Measurements from ENCODE around the gene RASGRF2. TPM values are rescaled to one million over a fixed set of nuclear protein-coding genes. Genes with fewer than 3 reads are reported as not detected.

RASGRF2 gene
- total RNA-seq, 1 donor from 2014 or later, result 4.8 TPM

DNA sequence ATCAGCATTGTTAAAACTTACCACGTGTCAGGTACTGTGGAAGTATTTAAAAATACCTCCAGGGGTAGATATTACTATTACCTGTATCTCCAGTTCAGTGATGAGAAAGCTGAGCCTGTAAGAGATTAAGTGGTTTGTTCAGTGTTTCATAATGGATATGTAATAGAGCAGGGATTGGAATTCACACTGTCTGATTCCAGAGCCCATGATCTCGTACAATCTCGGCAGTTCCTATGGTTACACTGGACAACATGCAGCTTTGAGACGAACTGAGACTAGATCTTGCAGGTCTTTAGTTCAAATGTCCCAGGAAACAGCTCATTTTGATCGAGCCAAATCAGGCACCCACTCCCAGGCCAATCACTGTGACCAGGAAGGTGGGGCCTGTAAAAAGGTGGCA is 8.8 kb upstream of the RASGRF2 start:
- Histone ChIP-seq H3K36me3 (no peaks in the 10 kb centered on the region), H3K4me3 (no peak overlapping the region), H3K27me3 (ENCODE audit: low read depth) (peaks cover 44% of the 10 kb centered on the region), H3K4me1 (no peaks in the 10 kb centered on the region), H3K9me3 (replicated peaks) (peaks cover 12% of the 10 kb centered on the region), H3K27ac (replicated peaks) (no peak overlapping the region)
- no peak for TF ChIP-seq CTCF (IDR thresholded peaks at IDR 0.05; ENCODE audit: borderline replicate concordance)
- intact Hi-C loops (cut with micrococcal nuclease), result no loop called here
- no peak for DNase-seq

GRCh38 chr5:80953587-80953986 is 6.6 kb upstream of the RASGRF2 start:
- H3K27ac ChIP-seq (replicated peaks), result no peak overlapping the region
- H3K36me3 ChIP-seq, result no peaks in the 10 kb centered on the region
- no peak overlapping the region for H3K4me3 ChIP-seq
- no peak for TF ChIP-seq CTCF (IDR thresholded peaks at IDR 0.05; ENCODE audit: borderline replicate concordance)
- no peak for DNase-seq
- H3K4me1 ChIP-seq, result no peaks in the 10 kb centered on the region
- H3K9me3 ChIP-seq (replicated peaks), result no peaks in the 10 kb centered on the region
- intact Hi-C loops (cut with micrococcal nuclease), result no loop called here
- H3K27me3 ChIP-seq (ENCODE audit: low read depth), result peaks cover 65% of the 10 kb centered on the region

DNA sequence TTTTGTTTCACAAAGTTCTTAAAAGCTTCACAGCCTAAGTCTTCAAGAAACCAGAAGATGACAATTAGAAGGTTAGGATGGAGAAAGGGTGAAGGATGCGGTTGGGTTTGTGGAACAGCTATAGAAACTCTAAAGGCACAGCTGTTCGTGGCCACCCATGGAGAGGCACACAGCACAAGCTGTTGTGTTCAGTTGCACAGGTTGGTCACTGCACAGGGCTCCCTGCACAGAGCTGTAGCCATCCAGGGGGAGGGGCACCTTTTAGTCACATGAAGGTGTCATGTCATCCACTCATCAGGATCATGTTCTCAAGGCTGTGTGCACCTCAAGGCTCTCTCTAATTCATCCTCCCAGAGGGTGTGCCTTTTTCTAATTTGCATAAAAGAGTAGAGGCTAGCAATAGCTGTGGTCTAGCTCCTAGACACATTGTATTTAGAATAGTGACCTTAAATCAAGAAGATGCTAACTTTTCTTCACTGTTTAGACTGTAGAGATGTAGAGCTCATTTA is 5.0 kb upstream of the RASGRF2 start:
- Histone ChIP-seq H3K4me3 (no peak overlapping the region), H3K9me3 (replicated peaks) (no peaks in the 10 kb centered on the region), H3K27me3 (ENCODE audit: low read depth) (peaks cover 81% of the 10 kb centered on the region), H3K4me1 (peaks cover 5% of the 10 kb centered on the region), H3K27ac (replicated peaks) (no peak overlapping the region), H3K36me3 (no peaks in the 10 kb centered on the region)
- intact Hi-C loops (cut with micrococcal nuclease), result no loop called here
- no peak for DNase-seq
- TF ChIP-seq CTCF (IDR thresholded peaks at IDR 0.05; ENCODE audit: borderline replicate concordance), result no peak

DNA sequence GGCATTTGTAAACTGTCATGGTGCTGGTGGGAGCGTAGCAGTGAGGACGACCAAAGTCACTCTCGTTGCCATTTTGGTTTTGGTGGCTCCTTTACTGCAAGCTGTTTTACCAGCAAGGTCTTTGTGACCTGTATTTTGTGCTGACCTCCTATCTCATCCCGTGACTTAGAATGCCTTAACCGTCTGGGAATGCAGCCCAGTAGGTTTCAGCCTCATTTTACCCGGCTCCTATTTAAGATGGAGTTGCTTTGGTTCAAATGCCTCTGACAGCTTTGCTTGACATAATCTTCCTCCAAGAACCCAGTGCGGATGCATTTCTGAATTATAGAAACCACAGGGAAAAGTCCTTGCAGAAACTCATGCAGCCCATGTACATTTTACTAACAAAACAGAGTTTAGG is 3.9 kb upstream of the RASGRF2 start:
- DNase-seq, result no peak
- no peak for TF ChIP-seq CTCF (IDR thresholded peaks at IDR 0.05; ENCODE audit: borderline replicate concordance)
- intact Hi-C loops (cut with micrococcal nuclease), result no loop called here
- no peaks in the 10 kb centered on the region for H3K9me3 ChIP-seq (replicated peaks)
- H3K4me3 ChIP-seq, result no peak overlapping the region
- no peaks in the 10 kb centered on the region for H3K36me3 ChIP-seq
- no peak overlapping the region for H3K27ac ChIP-seq (replicated peaks)
- H3K4me1 ChIP-seq, result peaks cover 14% of the 10 kb centered on the region
- peaks cover 92% of the 10 kb centered on the region for H3K27me3 ChIP-seq (ENCODE audit: low read depth)

DNA sequence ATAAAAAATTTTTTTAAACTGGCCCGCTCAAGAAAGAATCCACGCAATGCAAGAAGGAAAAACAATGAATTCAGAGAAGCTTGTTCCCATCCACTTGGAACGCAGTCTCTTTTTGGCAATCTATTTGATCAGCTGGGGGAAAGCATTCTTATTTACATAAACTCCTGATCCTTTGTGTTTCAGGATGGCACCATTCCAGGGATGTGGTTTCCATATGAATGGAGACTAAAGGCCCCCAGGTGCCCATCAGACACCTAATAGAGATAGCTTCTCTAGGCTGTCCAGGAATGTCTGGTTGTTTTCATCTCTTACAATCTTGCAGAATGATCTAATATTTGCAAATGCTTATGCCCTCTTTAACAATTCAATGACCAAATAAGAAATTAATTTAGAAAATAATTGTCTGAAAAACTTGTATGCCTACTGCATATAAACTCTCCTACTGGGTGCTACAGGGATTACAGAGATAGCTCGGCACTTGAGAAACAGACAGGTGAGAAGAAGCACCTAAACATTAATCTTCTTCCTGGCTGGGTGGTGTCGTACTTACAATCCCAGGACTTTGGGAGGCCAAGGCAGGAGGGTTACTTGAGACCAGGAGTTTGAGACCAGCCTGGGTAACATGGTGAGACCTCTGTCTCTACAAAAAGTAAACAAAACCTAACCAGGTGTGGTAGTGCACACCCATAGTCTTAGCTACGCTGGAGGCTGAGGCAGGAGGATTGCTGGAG is 3.0 kb upstream of the RASGRF2 start:
- no peaks in the 10 kb centered on the region for H3K9me3 ChIP-seq (replicated peaks)
- no peaks in the 10 kb centered on the region for H3K36me3 ChIP-seq
- peaks cover 15% of the 10 kb centered on the region for H3K4me1 ChIP-seq
- no peak overlapping the region for H3K4me3 ChIP-seq
- no peak for DNase-seq
- H3K27me3 ChIP-seq (ENCODE audit: low read depth), result peaks cover 94% of the 10 kb centered on the region
- no peak for TF ChIP-seq CTCF (IDR thresholded peaks at IDR 0.05; ENCODE audit: borderline replicate concordance)
- H3K27ac ChIP-seq (replicated peaks), result no peak overlapping the region
- intact Hi-C loops (cut with micrococcal nuclease), result no loop called here
